Measurements from ENCODE around the gene NFIC. TPM values are rescaled to one million over a fixed set of nuclear protein-coding genes. Genes with fewer than 3 reads are reported as not detected.

The NFIC gene
- total RNA-seq, 6 experiments from 2014 or later, result 186 to 219 (median 211) TPM

DNA sequence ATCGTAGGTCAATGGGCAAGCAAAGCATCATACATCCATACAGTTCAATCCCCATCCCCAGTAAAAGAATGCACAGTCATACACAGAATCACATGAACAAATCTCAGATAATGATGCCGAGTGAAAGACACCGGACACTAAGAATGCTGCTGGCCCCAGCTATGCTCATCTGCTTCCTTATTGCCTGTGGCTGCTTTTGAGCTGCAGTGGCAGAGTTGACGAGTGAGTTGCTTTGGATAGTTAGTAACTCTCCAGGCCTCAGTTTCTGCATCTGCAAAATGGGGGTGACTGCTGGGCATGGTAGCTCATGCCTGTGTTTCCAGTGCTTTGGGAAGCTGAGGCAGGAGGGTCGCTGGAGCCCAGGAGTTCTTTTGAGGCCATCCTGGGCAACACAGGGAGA is 12.9 kb upstream of the NFIC start:
- Mint-ChIP-seq H3K9me3 (no peaks in the 10 kb centered on the region), H3K27ac (no peak overlapping the region), H3K4me3 (no peak overlapping the region), H3K27me3 (ENCODE audit: insufficient read depth) (no peaks in the 10 kb centered on the region; the same call in none of the 2 replicates), H3K4me1 (ENCODE audit: low read depth) (peaks cover 4% of the 10 kb centered on the region; the same call in 1 of the 2 replicates), H3K36me3 (ENCODE audit: low read depth) (no peaks in the 10 kb centered on the region)
- TF ChIP-seq, protein P1, sequence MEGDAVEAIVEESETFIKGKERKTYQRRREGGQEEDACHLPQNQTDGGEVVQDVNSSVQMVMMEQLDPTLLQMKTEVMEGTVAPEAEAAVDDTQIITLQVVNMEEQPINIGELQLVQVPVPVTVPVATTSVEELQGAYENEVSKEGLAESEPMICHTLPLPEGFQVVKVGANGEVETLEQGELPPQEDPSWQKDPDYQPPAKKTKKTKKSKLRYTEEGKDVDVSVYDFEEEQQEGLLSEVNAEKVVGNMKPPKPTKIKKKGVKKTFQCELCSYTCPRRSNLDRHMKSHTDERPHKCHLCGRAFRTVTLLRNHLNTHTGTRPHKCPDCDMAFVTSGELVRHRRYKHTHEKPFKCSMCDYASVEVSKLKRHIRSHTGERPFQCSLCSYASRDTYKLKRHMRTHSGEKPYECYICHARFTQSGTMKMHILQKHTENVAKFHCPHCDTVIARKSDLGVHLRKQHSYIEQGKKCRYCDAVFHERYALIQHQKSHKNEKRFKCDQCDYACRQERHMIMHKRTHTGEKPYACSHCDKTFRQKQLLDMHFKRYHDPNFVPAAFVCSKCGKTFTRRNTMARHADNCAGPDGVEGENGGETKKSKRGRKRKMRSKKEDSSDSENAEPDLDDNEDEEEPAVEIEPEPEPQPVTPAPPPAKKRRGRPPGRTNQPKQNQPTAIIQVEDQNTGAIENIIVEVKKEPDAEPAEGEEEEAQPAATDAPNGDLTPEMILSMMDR (IDR thresholded peaks at IDR 0.05), result no peak
- no peak for DNase-seq

DNA sequence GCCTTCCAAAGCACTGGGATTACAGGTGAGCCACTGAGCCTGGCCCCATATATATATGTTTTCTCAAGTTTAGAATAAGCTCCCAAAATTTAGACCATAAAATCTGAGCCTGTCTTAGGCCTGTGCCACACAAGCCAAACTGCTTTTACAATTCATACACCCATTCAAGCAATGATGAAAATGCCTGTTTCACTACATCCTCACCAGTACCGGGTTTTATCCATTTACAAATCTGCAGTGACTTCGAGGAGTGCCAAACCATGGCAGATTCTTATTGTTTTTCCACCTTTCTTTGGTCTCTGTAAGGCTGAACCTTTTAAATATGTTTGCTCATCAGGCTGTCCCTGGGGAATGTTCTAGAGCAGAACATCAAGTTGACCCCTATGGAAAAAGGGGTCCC is 9.6 kb upstream of the NFIC start:
- no peak for DNase-seq
- TF ChIP-seq, protein P1 (IDR thresholded peaks at IDR 0.05), result no peak
- Mint-ChIP-seq H3K36me3 (ENCODE audit: low read depth) (no peaks in the 10 kb centered on the region), H3K4me3 (no peak overlapping the region), H3K27ac (no peak overlapping the region), H3K9me3 (no peaks in the 10 kb centered on the region), H3K4me1 (ENCODE audit: low read depth) (peaks cover 12% of the 10 kb centered on the region), H3K27me3 (ENCODE audit: insufficient read depth) (no peaks in the 10 kb centered on the region; the same call in 1 of the 2 replicates)

DNA sequence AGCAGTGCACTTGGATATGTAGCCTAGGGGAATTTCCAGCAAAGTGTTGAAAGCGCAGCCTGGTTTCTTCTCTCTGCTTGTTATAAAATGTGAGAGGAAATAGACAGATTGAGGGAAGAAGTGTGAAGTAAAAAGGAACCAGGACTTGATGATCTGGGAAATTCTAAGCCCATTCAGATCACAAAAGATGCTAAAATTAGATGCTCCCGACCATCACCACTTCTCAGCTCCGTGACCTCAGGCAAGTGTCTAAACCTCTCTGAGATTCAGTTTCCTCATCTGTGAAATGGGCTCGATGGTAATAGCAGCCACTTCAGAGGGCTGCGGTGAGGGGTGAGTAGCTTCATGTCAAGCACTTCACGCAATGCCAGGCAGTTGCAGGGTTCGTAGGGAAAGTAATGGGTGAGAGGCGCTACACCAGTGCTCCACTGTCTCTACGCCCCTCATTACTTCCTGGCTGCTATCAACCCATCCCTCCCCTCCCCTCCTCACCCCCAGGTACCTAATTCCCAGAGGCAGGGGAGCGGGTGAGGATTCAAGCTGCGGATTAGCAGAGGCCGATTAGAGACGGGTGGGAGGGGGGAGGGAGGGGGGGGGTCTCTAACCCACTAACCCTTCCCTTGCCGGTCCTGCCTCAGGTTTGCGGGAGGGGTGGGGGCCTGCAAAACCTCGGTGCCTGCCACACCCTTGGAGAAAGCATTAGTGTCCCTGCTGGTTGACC is 9.0 kb upstream of the NFIC start:
- Mint-ChIP-seq H3K27ac (no peak overlapping the region), H3K27me3 (ENCODE audit: insufficient read depth) (no peaks in the 10 kb centered on the region; the same call in 1 of the 2 replicates), H3K36me3 (ENCODE audit: low read depth) (no peaks in the 10 kb centered on the region), H3K4me1 (ENCODE audit: low read depth) (peaks cover 19% of the 10 kb centered on the region), H3K4me3 (peak overlapping the region; percentile 71), H3K9me3 (no peaks in the 10 kb centered on the region)
- no peak for DNase-seq
- TF ChIP-seq, protein P1 (IDR thresholded peaks at IDR 0.05), result no peak

DNA sequence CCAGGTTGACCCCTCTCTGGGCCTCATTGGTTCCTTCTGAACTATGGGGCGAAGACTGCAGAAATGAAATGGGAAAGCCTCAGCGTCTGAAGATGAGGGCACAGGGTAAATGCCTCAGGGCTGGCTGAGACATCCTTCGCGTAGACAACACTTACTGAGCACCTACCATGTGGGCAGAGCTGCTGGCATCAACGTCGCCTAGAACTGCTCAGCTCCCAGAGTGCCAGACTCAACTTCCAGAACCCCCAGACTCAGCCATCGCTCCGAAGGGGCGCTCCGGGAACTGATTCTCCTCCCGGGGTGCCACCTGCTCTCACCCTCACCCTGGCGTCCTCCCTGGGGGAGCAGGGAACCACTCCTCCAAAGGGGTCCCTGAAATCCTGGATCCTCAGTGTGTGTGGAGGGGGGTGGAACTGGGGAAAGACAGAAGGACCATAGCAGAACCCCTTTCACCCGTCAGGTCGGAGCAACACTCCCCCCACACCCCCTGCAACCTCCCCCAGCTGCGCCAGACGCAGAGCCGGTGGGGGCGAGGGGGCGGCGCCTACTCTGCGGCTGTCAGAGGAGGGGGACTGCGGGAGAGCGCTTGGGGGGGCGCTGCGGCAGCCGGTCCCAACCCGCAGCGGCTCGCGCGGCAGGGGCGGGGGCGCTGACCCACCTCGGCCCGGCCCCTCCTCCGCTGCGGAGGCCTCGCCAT is 8.2 kb upstream of the NFIC start:
- TF ChIP-seq, protein P1 (IDR thresholded peaks at IDR 0.05), result no peak
- no peaks in the 10 kb centered on the region for H3K9me3 Mint-ChIP-seq
- no peaks in the 10 kb centered on the region for H3K36me3 Mint-ChIP-seq (ENCODE audit: low read depth)
- peak overlapping the region; percentile 71 for H3K4me3 Mint-ChIP-seq
- no peaks in the 10 kb centered on the region; the same call in 1 of the 2 replicates for H3K27me3 Mint-ChIP-seq (ENCODE audit: insufficient read depth)
- peak overlapping the region; percentile 33; the same call in 1 of the 2 replicates for H3K27ac Mint-ChIP-seq
- no peak for DNase-seq
- peaks cover 19% of the 10 kb centered on the region for H3K4me1 Mint-ChIP-seq (ENCODE audit: low read depth)

DNA sequence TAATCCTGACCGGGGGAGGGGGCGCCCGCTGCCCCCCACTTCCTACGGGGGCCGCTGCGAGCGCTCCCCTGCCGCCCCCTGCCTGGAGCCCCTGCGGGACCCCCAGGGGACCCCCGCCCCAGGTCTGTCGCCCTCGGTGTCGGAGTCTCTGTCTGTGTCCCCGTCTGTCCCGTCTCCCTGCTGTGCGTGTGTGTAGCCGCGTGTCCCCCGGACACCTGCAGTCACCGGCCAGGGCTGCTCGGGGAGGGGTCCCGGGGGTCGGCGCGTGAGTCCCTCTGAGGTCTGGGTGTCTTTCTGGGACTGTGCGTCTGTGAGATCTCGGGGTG is 7.7 kb upstream of the NFIC start:
- Mint-ChIP-seq H3K9me3 (no peaks in the 10 kb centered on the region), H3K27me3 (ENCODE audit: insufficient read depth) (no peaks in the 10 kb centered on the region; the same call in 1 of the 2 replicates), H3K36me3 (ENCODE audit: low read depth) (no peaks in the 10 kb centered on the region), H3K27ac (no peak overlapping the region), H3K4me1 (ENCODE audit: low read depth) (peaks cover 19% of the 10 kb centered on the region), H3K4me3 (peak overlapping the region; percentile 85)
- no peak for DNase-seq
- TF ChIP-seq, protein P1 (IDR thresholded peaks at IDR 0.05), result no peak
